ENCODE data around the gene AP1M2. TPM values are rescaled to one million over a fixed set of nuclear protein-coding genes. Genes with fewer than 3 reads are reported as not detected.

The AP1M2 gene
- total RNA-seq, 4 donors from 2014 or later = 24.8 to 67.0 (median 57.1) TPM

GRCh38 chr19:10586396-10586795 is 716 bp downstream of the AP1M2 start:
- peaks cover 0 to 31% (median 0%) of the 10 kb centered on the region in 4 donors for H3K27me3 ChIP-seq
- H3K4me1 ChIP-seq = peaks cover 0 to 19% (median 0%) of the 10 kb centered on the region in 3 donors
- no peaks in the 10 kb centered on the region for H3K9me3 ChIP-seq
- peak overlapping the region in 3 of 4 donors; percentile 82 to 87 (median 83) for H3K27ac ChIP-seq
- H3K4me3 ChIP-seq = peak overlapping the region; percentile 60 to 72 (median 70)
- intact Hi-C loops (cut with DNase I) = no loop called here
- peaks cover 0 to 26% (median 0%) of the 10 kb centered on the region in 3 donors for H3K36me3 ChIP-seq
- DNase-seq = no peak
- TF ChIP-seq CTCF (IDR thresholded peaks at IDR 0.05) (no peak), POLR2A (IDR thresholded peaks at IDR 0.05) (no peak)
- 46 to 47% methylated on average over 6 of the region's 6 CpGs for WGBS, 2 donors

GRCh38 chr19:10583036-10583776 is 3.9 kb downstream of the AP1M2 start:
- DNase-seq = no peak
- peaks cover 0 to 18% (median 0%) of the 10 kb centered on the region in 4 donors for H3K27me3 ChIP-seq
- intact Hi-C loops (cut with DNase I) = no loop called here
- H3K4me1 ChIP-seq = peaks cover 0 to 27% (median 0%) of the 10 kb centered on the region in 3 donors
- WGBS, 2 donors = 89 to 92% methylated on average over 7 to 9 of the region's 9 CpGs
- H3K9me3 ChIP-seq = no peaks in the 10 kb centered on the region
- TF ChIP-seq CTCF (IDR thresholded peaks at IDR 0.05) = no peak
- H3K4me3 ChIP-seq = no peak overlapping the region
- peaks cover 0 to 56% (median 5%) of the 10 kb centered on the region in 3 donors for H3K36me3 ChIP-seq
- H3K27ac ChIP-seq = no peak overlapping the region

- Histone ChIP-seq H3K4me3 (no peak overlapping the region), H3K4me1 (peaks cover 0 to 24% (median 0%) of the 10 kb centered on the region in 3 donors), H3K36me3 (peaks cover 0 to 67% (median 5%) of the 10 kb centered on the region in 3 donors), H3K9me3 (no peaks in the 10 kb centered on the region), H3K27ac (no peak overlapping the region), H3K27me3 (peaks cover 0 to 7% (median 0%) of the 10 kb centered on the region in 4 donors)
- 82 to 87% methylated on average over 12 to 13 of the region's 13 CpGs for WGBS, 2 donors
- TF ChIP-seq CTCF (IDR thresholded peaks at IDR 0.05) (no peak), POLR2A (IDR thresholded peaks at IDR 0.05) (no peak)
- DNase-seq = no peak
- intact Hi-C loops (cut with DNase I) = no loop called here
Observed at GRCh38 chr19:10582091-10582490, 5.0 kb downstream of the AP1M2 start.

GRCh38 chr19:10580979-10581631 is 6.0 kb downstream of the AP1M2 start:
- H3K27me3 ChIP-seq = no peaks in the 10 kb centered on the region
- TF ChIP-seq POLR2A (IDR thresholded peaks at IDR 0.05) = no peak
- TF ChIP-seq CTCF (IDR thresholded peaks at IDR 0.05) = peak; percentile 96 to 99 (median 98)
- DNase-seq = peak; percentile 36
- no peaks in the 10 kb centered on the region for H3K9me3 ChIP-seq
- H3K36me3 ChIP-seq = peaks cover 0 to 77% (median 5%) of the 10 kb centered on the region in 3 donors
- H3K4me1 ChIP-seq = peaks cover 0 to 17% (median 0%) of the 10 kb centered on the region in 3 donors
- H3K27ac ChIP-seq = no peak overlapping the region
- peak overlapping the region in 1 of 4 donors; percentile 1 for H3K4me3 ChIP-seq
- whole genome bisulfite sequencing, 2 donors = 0 to 3% methylated on average over 4 to 14 of the region's 31 CpGs
- intact Hi-C loops (cut with DNase I) = loop anchor here (2.0 kb wide), 1 partner anchor 64 kb away; no protein-coding TSS in a partner anchor

GRCh38 chr19:10577951-10578350 is 9.2 kb downstream of the AP1M2 start:
- WGBS, 2 donors = 82 to 94% methylated on average over 3 to 4 of the region's 6 CpGs
- Histone ChIP-seq H3K36me3 (peaks cover 0 to 82% (median 5%) of the 10 kb centered on the region in 3 donors), H3K9me3 (no peaks in the 10 kb centered on the region), H3K27me3 (no peaks in the 10 kb centered on the region), H3K4me3 (no peak overlapping the region), H3K4me1 (peaks cover 0 to 9% (median 0%) of the 10 kb centered on the region in 3 donors), H3K27ac (no peak overlapping the region)
- no peak for DNase-seq
- intact Hi-C loops (cut with DNase I) = loop anchor here (10.0 kb wide), 2 partner anchors 117 to 173 kb away; partner anchors contain the start of gene CDC37
- no peak for TF ChIP-seq CTCF (IDR thresholded peaks at IDR 0.05)
- TF ChIP-seq POLR2A (IDR thresholded peaks at IDR 0.05) = no peak

Data from esophagus squamous epithelium (tissue), 5 donors.